Adipose tissue (tissue), 3 donors: ENCODE measurements around the gene SLC9A6. TPM values are rescaled to one million over a fixed set of nuclear protein-coding genes. Genes with fewer than 3 reads are reported as not detected.
"Not testable (repeated sequence)": the region's sequence is repeated elsewhere in the genome, so short reads cannot be mapped to it uniquely, and the experiment has no call there.

Source experiments
- H3K27ac ChIP-seq: one replicate; pipeline ENCODE4 v1.5.1; 2013; ENCODE audit warnings: low read depth, low read length
- WGBS, 3 donors: extraction: QIAGEN DNeasy Blood & Tissue Kit; methylation state at CpG; one replicate each; pipeline ENCODE4 v1.1.7; 2013; 5-methylcytosine and 5-hydroxymethylcytosine counted together
- polyA plus RNA-seq, 3 donors: library from polyadenylated mRNA; stranded (reverse); fragments of 200-250 nt; gene quantifications; one replicate each; pipeline ENCODE4 v1.2.3, GENCODE V29; 2013
- donor health status: healthy with polysubstance abuse.
- donor health status: Bipolar disorder and iron deficiency.
- donor health status: healthy.

The SLC9A6 gene
- polyA plus RNA-seq, 3 donors, result 3.0 to 6.5 (median 6.0) TPM

- WGBS, 3 donors, result 47 to 85% (median 67%) methylated on average over 3 of the region's 3 CpGs
- H3K27ac ChIP-seq, result no peak overlapping the region
These were observed 66.4 kb downstream of the SLC9A6 start for GRCh38 chrX:136051611-136052010.

- 24 to 59% (median 50%) methylated on average over 5 of the region's 5 CpGs for WGBS, 3 donors
- no peak overlapping the region for H3K27ac ChIP-seq
These were observed 70.5 kb downstream of the SLC9A6 start for GRCh38 chrX:136055651-136056221.

GRCh38 chrX:136057567-136057966 is 72.3 kb downstream of the SLC9A6 start:
- no peak overlapping the region for H3K27ac ChIP-seq
- WGBS, 3 donors, result 69 to 75% (median 72%) methylated on average over 4 of the region's 4 CpGs

- 78 to 95% (median 90%) methylated on average over 2 of the region's 2 CpGs for WGBS, 3 donors
- H3K27ac ChIP-seq, result no peak overlapping the region
These were observed 74.1 kb downstream of the SLC9A6 start for GRCh38 chrX:136059350-136059749.

- no peak overlapping the region for H3K27ac ChIP-seq
- 71 to 87% (median 72%) methylated on average over 8 of the region's 8 CpGs for WGBS, 3 donors
These were observed 76.1 kb downstream of the SLC9A6 start for GRCh38 chrX:136061286-136061685.

GRCh38 chrX:136061696-136062095 is 76.5 kb downstream of the SLC9A6 start:
- H3K27ac ChIP-seq, result no peak overlapping the region
- WGBS, 3 donors, result 76 to 95% (median 83%) methylated on average over 5 of the region's 5 CpGs

- 41 to 54% (median 45%) methylated on average over 7 of the region's 7 CpGs for WGBS, 3 donors
- H3K27ac ChIP-seq, result no peak overlapping the region
These were observed 78.3 kb downstream of the SLC9A6 start for GRCh38 chrX:136063340-136064079.

GRCh38 chrX:136064661-136065043 is 79.4 kb downstream of the SLC9A6 start:
- H3K27ac ChIP-seq, result no peak overlapping the region
- 49 to 76% (median 60%) methylated on average over 3 of the region's 3 CpGs for WGBS, 3 donors

GRCh38 chrX:136065044-136065671 is 79.9 kb downstream of the SLC9A6 start:
- no peak overlapping the region for H3K27ac ChIP-seq
- 21 to 46% (median 34%) methylated on average over 7 of the region's 7 CpGs for WGBS, 3 donors

- WGBS, 3 donors, result 69 to 74% (median 74%) methylated on average over 5 of the region's 5 CpGs
- H3K27ac ChIP-seq, result no peak overlapping the region
These were observed 81.9 kb downstream of the SLC9A6 start for GRCh38 chrX:136067097-136067496.

- no peak overlapping the region for H3K27ac ChIP-seq
- 59 to 64% (median 63%) methylated on average over 7 of the region's 7 CpGs for WGBS, 3 donors
These were observed 82.7 kb downstream of the SLC9A6 start for GRCh38 chrX:136067966-136068365.

- H3K27ac ChIP-seq, result no peak overlapping the region
- 47 to 67% (median 60%) methylated on average over 5 of the region's 5 CpGs for WGBS, 3 donors
These were observed 91.7 kb downstream of the SLC9A6 start for GRCh38 chrX:136076942-136077341.

GRCh38 chrX:136080766-136081165 is 95.5 kb downstream of the SLC9A6 start:
- no peak overlapping the region for H3K27ac ChIP-seq

GRCh38 chrX:136086521-136086920 is 101.3 kb downstream of the SLC9A6 start:
- no peak overlapping the region for H3K27ac ChIP-seq
- 78 to 99% (median 86%) methylated on average over 2 of the region's 2 CpGs for WGBS, 3 donors

GRCh38 chrX:136091898-136092297 is 106.7 kb downstream of the SLC9A6 start:
- not testable (repeated sequence) for H3K27ac ChIP-seq
- WGBS, 3 donors, result 94 to 99% (median 94%) methylated on average over 6 of the region's 6 CpGs

- WGBS, 3 donors, result 76 to 91% (median 78%) methylated on average over 3 of the region's 3 CpGs
- H3K27ac ChIP-seq, result no peak overlapping the region
These were observed 109.7 kb downstream of the SLC9A6 start for GRCh38 chrX:136094962-136095361.
